Body of pancreas (tissue), 4 donors: Measurements from ENCODE around the gene SORCS2.

Experiments
- POLR2A ChIP-seq, 3 donors: fragments of 450-650 bp; IDR thresholded peaks; one replicate each; pipeline ENCODE4 v1.6.1; 2016; ENCODE audit warnings: antibody characterized with exemption in 3 of 3, mild to moderate bottlenecking in 2 of 3
- TF ChIP-seq, protein P1 (sequence below), 7 experiments: fragments of 450-650 bp in 4 of 7; fragments of 200-600 bp in 3 of 7; sonication (generic) in 3 of 7; IDR thresholded peaks; one replicate each; pipeline ENCODE4 v1.5.1; 2016 to 2019; ENCODE audit warnings: antibody characterized with exemption in 7 of 7

DNA sequence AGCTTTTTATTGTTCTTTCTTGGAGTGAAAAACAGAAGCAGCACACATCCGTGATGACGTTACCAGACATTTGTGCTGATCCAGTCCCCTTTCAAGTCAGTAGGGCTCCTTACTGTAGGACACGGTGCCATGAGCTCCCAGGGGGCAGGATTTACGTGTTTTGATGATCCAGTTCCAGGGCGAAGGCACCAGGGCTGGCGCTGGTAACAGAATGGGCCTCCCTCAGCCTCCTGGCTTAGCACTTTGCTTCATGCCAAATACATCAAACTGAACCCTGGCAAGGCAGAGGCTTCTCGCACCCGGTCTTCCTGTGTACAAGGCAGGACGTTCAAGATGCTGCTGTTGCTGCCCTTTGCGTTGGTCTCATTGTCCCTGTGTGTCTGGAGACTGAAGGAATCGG is 309.0 kb downstream of the SORCS2 start:
- TF ChIP-seq, protein P1, sequence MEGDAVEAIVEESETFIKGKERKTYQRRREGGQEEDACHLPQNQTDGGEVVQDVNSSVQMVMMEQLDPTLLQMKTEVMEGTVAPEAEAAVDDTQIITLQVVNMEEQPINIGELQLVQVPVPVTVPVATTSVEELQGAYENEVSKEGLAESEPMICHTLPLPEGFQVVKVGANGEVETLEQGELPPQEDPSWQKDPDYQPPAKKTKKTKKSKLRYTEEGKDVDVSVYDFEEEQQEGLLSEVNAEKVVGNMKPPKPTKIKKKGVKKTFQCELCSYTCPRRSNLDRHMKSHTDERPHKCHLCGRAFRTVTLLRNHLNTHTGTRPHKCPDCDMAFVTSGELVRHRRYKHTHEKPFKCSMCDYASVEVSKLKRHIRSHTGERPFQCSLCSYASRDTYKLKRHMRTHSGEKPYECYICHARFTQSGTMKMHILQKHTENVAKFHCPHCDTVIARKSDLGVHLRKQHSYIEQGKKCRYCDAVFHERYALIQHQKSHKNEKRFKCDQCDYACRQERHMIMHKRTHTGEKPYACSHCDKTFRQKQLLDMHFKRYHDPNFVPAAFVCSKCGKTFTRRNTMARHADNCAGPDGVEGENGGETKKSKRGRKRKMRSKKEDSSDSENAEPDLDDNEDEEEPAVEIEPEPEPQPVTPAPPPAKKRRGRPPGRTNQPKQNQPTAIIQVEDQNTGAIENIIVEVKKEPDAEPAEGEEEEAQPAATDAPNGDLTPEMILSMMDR (IDR thresholded peaks at IDR 0.05): no peak
- no peak for TF ChIP-seq POLR2A (IDR thresholded peaks at IDR 0.05)
